Endothelial cell (in vitro differentiated cells): ENCODE results near the gene MGAT5. TPM values are rescaled to one million over a fixed set of nuclear protein-coding genes. Genes with fewer than 3 reads are reported as not detected.

Experiments used
- DNase-seq: peaks from one replicate; pipeline ENCODE4 v3.0.0; 2021; ENCODE audit warnings: low spot score
- H3K27ac Mint-ChIP-seq: one replicate; pipeline ENCODE4 v1.8.0; 2021; ENCODE audit warnings: mixed read lengths, inconsistent platforms; ENCODE audit not compliant: unreplicated experiment
- H3K27me3 Mint-ChIP-seq: one replicate; pipeline ENCODE4 v1.8.0; 2021; ENCODE audit warnings: mild to moderate bottlenecking, moderate library complexity, mixed read lengths, inconsistent platforms; ENCODE audit not compliant: unreplicated experiment
- H3K36me3 Mint-ChIP-seq: one replicate; pipeline ENCODE4 v1.8.0; 2021; ENCODE audit warnings: mild to moderate bottlenecking, low read depth, mixed read lengths, inconsistent platforms; ENCODE audit not compliant: unreplicated experiment
- H3K4me1 Mint-ChIP-seq: one replicate; pipeline ENCODE4 v1.8.0; 2021; ENCODE audit warnings: mild to moderate bottlenecking, mixed read lengths, inconsistent platforms; ENCODE audit not compliant: unreplicated experiment
- H3K4me3 Mint-ChIP-seq: one replicate; pipeline ENCODE4 v1.8.0; 2021; ENCODE audit warnings: mild to moderate bottlenecking, mixed read lengths, inconsistent platforms; ENCODE audit not compliant: unreplicated experiment
- H3K9me3 Mint-ChIP-seq: one replicate; pipeline ENCODE4 v1.8.0; 2021; ENCODE audit warnings: mixed read lengths, inconsistent platforms; ENCODE audit not compliant: unreplicated experiment
- total RNA-seq: library from RNA; stranded (reverse); fragmentation: NEBNext Ultra II Directional; extraction: Animal tissue kit (Norgen Biotek cat#: 25700); gene quantifications from one replicate; pipeline ENCODE4 v1.2.1, GENCODE V29; 2021; ENCODE audit not compliant: unreplicated experiment
- TF ChIP-seq, protein P1 (sequence below): fragments of 200-600 bp; sonication (generic); IDR thresholded peaks from one replicate; pipeline ENCODE4 v1.5.0; 2021; ENCODE audit warnings: antibody characterized with exemption; ENCODE audit not compliant: unreplicated experiment

MGAT5 gene
- total RNA-seq, 1 donor from 2014 or later = 124 TPM

DNA sequence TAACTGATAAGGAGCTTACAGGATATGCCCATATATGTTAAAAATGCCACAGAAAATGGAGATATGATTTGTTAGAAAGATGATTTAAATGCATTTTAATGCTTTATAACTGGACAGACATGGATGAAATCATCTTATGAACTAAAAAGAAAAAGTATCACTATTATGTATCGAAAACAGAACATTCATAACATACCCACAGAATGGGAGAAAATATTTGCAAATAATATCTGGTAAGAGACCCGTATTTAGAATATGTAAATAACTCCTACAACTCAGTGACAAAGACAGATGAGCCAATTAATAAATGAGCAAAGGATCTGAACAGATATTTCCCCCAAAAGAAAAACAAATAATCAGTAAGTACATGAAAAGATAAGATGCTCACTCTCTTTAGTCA, 24.3 kb upstream of the MGAT5 start:
- no peak overlapping the region for H3K4me3 Mint-ChIP-seq
- peaks cover 11% of the 10 kb centered on the region for H3K36me3 Mint-ChIP-seq
- peaks cover 53% of the 10 kb centered on the region for H3K4me1 Mint-ChIP-seq
- no peak overlapping the region for H3K27ac Mint-ChIP-seq
- TF ChIP-seq, protein P1, sequence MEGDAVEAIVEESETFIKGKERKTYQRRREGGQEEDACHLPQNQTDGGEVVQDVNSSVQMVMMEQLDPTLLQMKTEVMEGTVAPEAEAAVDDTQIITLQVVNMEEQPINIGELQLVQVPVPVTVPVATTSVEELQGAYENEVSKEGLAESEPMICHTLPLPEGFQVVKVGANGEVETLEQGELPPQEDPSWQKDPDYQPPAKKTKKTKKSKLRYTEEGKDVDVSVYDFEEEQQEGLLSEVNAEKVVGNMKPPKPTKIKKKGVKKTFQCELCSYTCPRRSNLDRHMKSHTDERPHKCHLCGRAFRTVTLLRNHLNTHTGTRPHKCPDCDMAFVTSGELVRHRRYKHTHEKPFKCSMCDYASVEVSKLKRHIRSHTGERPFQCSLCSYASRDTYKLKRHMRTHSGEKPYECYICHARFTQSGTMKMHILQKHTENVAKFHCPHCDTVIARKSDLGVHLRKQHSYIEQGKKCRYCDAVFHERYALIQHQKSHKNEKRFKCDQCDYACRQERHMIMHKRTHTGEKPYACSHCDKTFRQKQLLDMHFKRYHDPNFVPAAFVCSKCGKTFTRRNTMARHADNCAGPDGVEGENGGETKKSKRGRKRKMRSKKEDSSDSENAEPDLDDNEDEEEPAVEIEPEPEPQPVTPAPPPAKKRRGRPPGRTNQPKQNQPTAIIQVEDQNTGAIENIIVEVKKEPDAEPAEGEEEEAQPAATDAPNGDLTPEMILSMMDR = no peak
- H3K9me3 Mint-ChIP-seq = no peaks in the 10 kb centered on the region
- no peaks in the 10 kb centered on the region for H3K27me3 Mint-ChIP-seq
- no peak for DNase-seq

DNA sequence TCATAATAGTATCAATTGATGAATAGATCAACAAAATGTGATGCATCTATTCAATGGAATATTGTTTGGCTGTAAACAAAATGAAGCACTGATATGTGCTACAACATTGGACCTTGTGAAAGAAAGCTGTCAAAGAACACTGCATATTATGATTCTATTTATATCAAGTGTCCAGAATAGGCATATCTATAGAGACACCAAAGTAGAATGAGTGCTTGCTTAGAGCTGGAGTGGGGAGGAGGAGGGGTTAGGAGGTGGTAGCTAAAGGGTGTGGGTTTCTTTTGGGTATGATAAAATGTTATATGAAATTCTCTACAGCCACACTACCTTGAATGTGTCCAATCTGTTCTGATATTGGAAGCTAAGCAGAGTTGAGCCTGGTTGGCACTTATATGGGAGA, 23.0 kb upstream of the MGAT5 start:
- Mint-ChIP-seq H3K4me3 (no peak overlapping the region), H3K9me3 (no peaks in the 10 kb centered on the region), H3K4me1 (peaks cover 47% of the 10 kb centered on the region), H3K27ac (no peak overlapping the region), H3K27me3 (no peaks in the 10 kb centered on the region), H3K36me3 (peaks cover 11% of the 10 kb centered on the region)
- TF ChIP-seq, protein P1 = no peak
- DNase-seq = no peak

DNA sequence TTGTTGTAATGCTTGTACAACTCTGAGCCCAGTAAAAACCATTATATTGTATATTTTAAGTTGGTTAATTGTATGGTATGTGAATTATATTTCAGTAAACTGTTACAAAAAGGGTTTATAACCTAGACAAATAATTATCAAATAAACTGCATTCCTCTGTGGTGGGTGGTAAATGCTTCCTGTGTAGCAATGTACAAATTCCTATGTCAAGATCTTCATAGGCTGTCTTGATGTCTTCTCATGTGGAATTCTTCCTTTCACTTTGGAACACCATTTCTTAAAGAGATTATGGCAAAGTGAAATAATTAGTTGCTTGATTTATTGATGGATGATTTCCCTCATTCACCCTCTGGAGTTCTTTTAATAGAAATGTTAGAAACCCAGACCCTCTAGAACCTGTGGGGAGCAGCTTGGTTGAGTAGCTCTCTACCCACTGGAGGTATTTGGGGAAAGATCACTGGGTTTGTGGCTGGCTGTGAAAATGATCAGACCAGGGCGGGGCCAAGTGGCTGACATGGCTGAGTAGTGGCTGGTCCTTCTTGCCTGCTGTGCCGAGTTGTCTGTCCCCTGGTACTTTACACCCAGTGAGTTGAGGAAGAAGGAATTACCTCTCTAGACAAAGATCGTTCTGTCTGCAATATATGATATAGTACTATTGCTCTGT, 22.4 kb upstream of the MGAT5 start:
- no peaks in the 10 kb centered on the region for H3K9me3 Mint-ChIP-seq
- no peak overlapping the region for H3K4me3 Mint-ChIP-seq
- TF ChIP-seq, protein P1 = no peak
- H3K36me3 Mint-ChIP-seq = peaks cover 11% of the 10 kb centered on the region
- peaks cover 42% of the 10 kb centered on the region for H3K4me1 Mint-ChIP-seq
- DNase-seq = no peak
- no peak overlapping the region for H3K27ac Mint-ChIP-seq
- peaks cover under 1% of the 10 kb centered on the region for H3K27me3 Mint-ChIP-seq

DNA sequence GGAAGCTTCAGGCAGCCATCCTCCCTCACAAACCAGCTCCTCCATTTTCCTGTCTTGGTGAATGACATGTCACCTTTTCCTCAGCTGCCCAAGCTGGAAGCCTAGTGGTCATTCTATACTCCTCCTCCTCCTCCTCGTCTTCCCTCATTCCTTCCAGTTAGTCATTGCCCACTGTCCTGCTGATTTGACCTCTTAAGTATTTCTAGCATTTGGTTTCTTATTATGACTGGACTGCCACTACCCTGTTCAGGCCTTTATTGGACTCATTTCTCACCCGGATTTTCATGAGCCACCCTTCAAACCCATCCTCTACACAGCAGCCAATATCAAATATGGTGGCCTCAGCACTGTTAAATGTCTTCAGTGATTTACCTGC, 21.9 kb upstream of the MGAT5 start:
- TF ChIP-seq, protein P1 = no peak
- Mint-ChIP-seq H3K4me3 (no peak overlapping the region), H3K27me3 (peaks cover 3% of the 10 kb centered on the region), H3K9me3 (no peaks in the 10 kb centered on the region), H3K4me1 (peaks cover 38% of the 10 kb centered on the region), H3K27ac (no peak overlapping the region), H3K36me3 (peaks cover 11% of the 10 kb centered on the region)
- no peak for DNase-seq

DNA sequence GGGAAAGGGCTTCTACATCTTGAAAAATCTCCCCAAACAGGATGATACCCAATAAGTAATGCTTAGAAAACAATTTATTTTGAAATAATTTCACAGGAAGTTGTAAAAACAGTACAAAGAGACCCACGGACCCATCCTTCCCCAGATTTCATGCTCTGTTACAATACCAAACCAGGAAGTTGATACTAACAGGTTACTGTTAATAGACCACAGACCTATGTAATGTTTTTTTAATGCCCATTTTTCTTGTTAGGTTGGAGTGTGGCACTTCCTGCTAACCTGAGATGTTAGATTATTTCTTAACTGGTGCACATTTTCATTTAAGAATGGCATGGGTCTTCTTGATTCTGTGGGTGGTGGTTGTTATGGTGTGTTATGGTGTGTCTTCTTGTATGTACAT, 21.4 kb upstream of the MGAT5 start:
- Mint-ChIP-seq H3K27me3 (peaks cover 3% of the 10 kb centered on the region), H3K36me3 (peaks cover 10% of the 10 kb centered on the region), H3K4me1 (peaks cover 33% of the 10 kb centered on the region), H3K9me3 (no peaks in the 10 kb centered on the region), H3K27ac (no peak overlapping the region), H3K4me3 (no peak overlapping the region)
- TF ChIP-seq, protein P1 = no peak
- no peak for DNase-seq
